ENCODE results near the gene ARID2. TPM values are rescaled to one million over a fixed set of nuclear protein-coding genes. Genes with fewer than 3 reads are reported as not detected.

The ARID2 gene
- total and polyA plus RNA-seq, 2 experiments from 2014 or later = 26.5 to 54.9 TPM

DNA sequence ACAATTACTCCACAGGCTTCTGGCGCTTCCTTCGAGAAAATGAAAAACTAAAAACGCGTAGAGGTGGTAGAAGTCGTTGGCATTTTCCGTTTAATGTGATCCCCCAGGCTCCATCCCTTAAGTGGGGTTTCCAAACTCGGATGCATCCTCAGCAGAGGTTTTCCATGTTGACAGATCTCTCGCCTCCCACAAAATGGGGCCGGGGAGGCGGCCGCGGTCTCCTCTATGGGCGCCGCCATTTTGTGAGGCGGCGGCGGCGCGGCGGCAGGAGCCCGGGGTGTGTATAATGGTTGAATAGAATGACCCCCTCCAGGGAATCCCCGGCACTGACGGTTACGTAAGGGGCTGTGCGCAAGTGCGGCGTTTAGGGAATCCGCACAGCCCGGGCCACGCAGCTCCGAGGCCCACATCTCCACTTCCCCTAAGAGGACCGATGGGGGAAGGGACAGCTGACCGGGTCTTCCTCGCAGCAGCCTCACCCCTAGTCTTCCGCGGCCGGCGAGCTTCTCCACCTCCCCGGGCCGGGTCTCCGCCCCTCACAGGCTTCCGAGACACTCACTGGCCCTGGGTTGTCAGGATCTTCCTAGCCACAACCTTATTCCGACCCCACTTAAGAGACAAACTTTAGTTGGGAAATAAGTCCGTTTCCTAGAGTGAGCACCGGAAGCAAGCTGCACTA, 2.1 kb upstream of the ARID2 start (continued):
- TF ChIP-seq REST (IDR thresholded peaks at IDR 0.05; ENCODE audit: unreplicated experiment) (no peak), EZH2phosphoT487 (IDR thresholded peaks at IDR 0.05; ENCODE audit: unreplicated experiment) (no peak)
- TF ChIP-seq, protein P1, sequence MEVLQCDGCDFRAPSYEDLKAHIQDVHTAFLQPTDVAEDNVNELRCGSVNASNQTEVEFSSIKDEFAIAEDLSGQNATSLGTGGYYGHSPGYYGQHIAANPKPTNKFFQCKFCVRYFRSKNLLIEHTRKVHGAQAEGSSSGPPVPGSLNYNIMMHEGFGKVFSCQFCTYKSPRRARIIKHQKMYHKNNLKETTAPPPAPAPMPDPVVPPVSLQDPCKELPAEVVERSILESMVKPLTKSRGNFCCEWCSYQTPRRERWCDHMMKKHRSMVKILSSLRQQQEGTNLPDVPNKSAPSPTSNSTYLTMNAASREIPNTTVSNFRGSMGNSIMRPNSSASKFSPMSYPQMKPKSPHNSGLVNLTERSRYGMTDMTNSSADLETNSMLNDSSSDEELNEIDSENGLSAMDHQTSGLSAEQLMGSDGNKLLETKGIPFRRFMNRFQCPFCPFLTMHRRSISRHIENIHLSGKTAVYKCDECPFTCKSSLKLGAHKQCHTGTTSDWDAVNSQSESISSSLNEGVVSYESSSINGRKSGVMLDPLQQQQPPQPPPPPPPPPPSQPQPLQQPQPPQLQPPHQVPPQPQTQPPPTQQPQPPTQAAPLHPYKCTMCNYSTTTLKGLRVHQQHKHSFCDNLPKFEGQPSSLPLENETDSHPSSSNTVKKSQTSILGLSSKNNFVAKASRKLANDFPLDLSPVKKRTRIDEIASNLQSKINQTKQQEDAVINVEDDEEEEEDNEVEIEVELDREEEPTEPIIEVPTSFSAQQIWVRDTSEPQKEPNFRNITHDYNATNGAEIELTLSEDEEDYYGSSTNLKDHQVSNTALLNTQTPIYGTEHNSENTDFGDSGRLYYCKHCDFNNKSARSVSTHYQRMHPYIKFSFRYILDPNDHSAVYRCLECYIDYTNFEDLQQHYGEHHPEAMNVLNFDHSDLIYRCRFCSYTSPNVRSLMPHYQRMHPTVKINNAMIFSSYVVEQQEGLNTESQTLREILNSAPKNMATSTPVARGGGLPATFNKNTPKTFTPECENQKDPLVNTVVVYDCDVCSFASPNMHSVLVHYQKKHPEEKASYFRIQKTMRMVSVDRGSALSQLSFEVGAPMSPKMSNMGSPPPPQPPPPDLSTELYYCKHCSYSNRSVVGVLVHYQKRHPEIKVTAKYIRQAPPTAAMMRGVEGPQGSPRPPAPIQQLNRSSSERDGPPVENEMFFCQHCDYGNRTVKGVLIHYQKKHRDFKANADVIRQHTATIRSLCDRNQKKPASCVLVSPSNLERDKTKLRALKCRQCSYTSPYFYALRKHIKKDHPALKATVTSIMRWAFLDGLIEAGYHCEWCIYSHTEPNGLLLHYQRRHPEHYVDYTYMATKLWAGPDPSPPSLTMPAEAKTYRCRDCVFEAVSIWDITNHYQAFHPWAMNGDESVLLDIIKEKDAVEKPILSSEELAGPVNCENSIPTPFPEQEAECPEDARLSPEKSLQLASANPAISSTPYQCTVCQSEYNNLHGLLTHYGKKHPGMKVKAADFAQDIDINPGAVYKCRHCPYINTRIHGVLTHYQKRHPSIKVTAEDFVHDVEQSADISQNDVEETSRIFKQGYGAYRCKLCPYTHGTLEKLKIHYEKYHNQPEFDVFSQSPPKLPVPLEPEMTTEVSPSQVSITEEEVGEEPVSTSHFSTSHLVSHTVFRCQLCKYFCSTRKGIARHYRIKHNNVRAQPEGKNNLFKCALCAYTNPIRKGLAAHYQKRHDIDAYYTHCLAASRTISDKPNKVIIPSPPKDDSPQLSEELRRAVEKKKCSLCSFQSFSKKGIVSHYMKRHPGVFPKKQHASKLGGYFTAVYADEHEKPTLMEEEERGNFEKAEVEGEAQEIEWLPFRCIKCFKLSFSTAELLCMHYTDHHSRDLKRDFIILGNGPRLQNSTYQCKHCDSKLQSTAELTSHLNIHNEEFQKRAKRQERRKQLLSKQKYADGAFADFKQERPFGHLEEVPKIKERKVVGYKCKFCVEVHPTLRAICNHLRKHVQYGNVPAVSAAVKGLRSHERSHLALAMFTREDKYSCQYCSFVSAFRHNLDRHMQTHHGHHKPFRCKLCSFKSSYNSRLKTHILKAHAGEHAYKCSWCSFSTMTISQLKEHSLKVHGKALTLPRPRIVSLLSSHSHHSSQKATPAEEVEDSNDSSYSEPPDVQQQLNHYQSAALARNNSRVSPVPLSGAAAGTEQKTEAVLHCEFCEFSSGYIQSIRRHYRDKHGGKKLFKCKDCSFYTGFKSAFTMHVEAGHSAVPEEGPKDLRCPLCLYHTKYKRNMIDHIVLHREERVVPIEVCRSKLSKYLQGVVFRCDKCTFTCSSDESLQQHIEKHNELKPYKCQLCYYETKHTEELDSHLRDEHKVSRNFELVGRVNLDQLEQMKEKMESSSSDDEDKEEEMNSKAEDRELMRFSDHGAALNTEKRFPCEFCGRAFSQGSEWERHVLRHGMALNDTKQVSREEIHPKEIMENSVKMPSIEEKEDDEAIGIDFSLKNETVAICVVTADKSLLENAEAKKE (CRISPR knock-in tag; IDR thresholded peaks at IDR 0.05) = no peak

GRCh38 chr12:45727980-45728629, 1.4 kb upstream of the ARID2 start:
- peak overlapping the region; percentile 94 for H3K27ac ChIP-seq (ENCODE audit: low read depth)
- no peak overlapping the region for H2AFZ ChIP-seq
- H3K79me2 ChIP-seq (replicated peaks; ENCODE audit: insufficient read depth) = peaks cover 49% of the 10 kb centered on the region
- H3K4me2 ChIP-seq = peak overlapping the region; percentile 72
- no peaks in the 10 kb centered on the region for H3K36me3 ChIP-seq (ENCODE audit: insufficient read depth)
- no peak for DNase-seq (ENCODE audit: low spot score)
- H3K9me2 ChIP-seq (ENCODE audit: insufficient read depth) = no peaks in the 10 kb centered on the region
- H3K4me3 Mint-ChIP-seq = peak overlapping the region; percentile 83
- peak overlapping the region; percentile 74 for H3K4me3 ChIP-seq
- no peaks in the 10 kb centered on the region for H3F3A ChIP-seq (replicated peaks; ENCODE audit: low read depth)
- no peaks in the 10 kb centered on the region for H3K9me3 Mint-ChIP-seq
- no peaks in the 10 kb centered on the region for H3K27me3 ChIP-seq (ENCODE audit: insufficient read depth)
- peaks cover 10% of the 10 kb centered on the region for H3K27me3 Mint-ChIP-seq (ENCODE audit: insufficient read depth, low read depth, poor library complexity)
- no peaks in the 10 kb centered on the region for H4K20me1 ChIP-seq (replicated peaks; ENCODE audit: insufficient read depth)
- H3K36me3 Mint-ChIP-seq (ENCODE audit: low read depth) = peaks cover 12% of the 10 kb centered on the region
- H3K4me1 ChIP-seq (ENCODE audit: insufficient read depth) = peaks cover 22% of the 10 kb centered on the region
- H3K4me1 Mint-ChIP-seq = peaks cover 12% of the 10 kb centered on the region
- no peak for ATAC-seq
- H3K27ac Mint-ChIP-seq = peak overlapping the region; percentile 95
- TF ChIP-seq EZH2phosphoT487 (IDR thresholded peaks at IDR 0.05; ENCODE audit: unreplicated experiment) (no peak), STAT1 (IDR thresholded peaks at IDR 0.05; ENCODE audit: unreplicated experiment) (no peak), JUNB (IDR thresholded peaks at IDR 0.05; ENCODE audit: unreplicated experiment) (no peak), REST (IDR thresholded peaks at IDR 0.05; ENCODE audit: unreplicated experiment) (no peak), ZNF114 (CRISPR knock-in tag; IDR thresholded peaks at IDR 0.05) (no peak), NANOG (IDR thresholded peaks at IDR 0.05; ENCODE audit: borderline replicate concordance) (no peak), POLR2AphosphoS5 (IDR thresholded peaks at IDR 0.05; ENCODE audit: low read depth) (no peak)
- TF ChIP-seq, protein P2, sequence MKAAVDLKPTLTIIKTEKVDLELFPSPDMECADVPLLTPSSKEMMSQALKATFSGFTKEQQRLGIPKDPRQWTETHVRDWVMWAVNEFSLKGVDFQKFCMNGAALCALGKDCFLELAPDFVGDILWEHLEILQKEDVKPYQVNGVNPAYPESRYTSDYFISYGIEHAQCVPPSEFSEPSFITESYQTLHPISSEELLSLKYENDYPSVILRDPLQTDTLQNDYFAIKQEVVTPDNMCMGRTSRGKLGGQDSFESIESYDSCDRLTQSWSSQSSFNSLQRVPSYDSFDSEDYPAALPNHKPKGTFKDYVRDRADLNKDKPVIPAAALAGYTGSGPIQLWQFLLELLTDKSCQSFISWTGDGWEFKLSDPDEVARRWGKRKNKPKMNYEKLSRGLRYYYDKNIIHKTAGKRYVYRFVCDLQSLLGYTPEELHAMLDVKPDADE (IDR thresholded peaks at IDR 0.05) = no peak
